Activated CD8-positive, alpha-beta memory T cell treated with anti-CD3 and anti-CD28 coated beads, Interleukin-2, amount 50 U/mL, for 48 hours (primary cell): Measurements from ENCODE around the gene RACGAP1.
A peak's percentile ranks its signal among the peaks of the same experiment; 100 is the strongest.

Source experiments
- DNase-seq: peaks from one replicate; pipeline ENCODE4 v3.0.0-alpha.2; 2020

Gene RACGAP1

DNA sequence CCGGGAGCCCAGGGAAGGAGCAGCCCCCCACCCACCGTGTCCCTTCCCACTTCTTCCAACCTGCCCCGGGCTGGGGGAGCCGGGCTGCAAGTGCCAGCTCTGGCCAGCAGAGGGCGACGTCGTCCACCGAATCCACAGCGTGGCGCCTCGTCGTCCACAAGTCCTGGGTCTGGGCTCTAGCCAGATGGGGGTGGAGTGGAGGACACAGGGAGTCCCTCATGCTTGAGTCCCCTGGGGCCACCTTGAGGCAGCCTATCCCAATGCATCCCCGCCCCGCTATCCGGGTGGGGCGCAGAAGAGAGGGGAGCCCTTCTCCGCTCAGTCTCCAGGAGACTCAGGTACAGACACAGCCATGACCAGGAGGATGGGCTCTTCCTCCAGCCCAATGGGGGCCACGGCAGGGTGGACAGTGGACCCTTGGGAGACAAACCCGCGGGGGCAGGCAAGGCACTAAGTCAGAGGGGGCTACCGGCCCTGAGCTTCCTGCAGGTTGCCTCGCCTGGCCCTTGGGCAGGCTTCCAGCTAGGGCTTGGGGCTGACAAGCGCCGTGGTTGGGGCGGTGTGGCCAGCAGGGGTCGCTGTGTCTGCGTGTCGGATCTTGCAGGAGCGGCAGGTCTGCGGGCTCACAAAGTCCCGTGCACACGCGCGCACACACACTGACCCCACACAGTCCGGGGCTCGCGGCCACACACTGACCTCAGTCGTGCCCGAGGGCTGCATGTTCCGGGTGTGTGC, 58.1 kb downstream of the RACGAP1 start:
- peak; percentile 100 for DNase-seq

DNA sequence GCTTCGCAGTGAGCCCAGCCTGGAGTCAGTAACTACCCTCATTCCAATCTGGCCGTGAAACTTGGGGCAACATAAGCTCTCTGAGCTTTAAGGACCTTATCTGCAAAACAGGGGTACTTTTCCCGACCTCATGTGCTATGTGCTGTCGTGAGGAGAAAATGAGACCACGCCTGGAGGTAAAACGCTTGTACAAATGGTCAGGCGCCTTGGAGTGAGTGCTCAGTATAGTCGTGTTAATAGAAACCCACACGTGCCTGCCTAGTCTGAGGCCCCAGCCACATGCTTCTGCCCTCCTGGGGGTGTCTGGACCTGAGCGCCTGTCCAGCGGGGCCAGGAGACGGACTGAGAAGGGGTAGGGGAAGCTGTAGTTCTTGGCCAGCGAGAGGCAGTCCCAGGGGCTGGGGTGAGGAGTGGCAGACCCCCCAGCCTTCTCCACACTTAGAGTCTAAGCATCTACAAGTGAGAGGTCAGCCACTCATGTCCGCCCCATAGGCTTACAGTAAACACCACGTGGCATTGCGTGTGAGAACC, 58.7 kb downstream of the RACGAP1 start:
- DNase-seq = no peak

DNA sequence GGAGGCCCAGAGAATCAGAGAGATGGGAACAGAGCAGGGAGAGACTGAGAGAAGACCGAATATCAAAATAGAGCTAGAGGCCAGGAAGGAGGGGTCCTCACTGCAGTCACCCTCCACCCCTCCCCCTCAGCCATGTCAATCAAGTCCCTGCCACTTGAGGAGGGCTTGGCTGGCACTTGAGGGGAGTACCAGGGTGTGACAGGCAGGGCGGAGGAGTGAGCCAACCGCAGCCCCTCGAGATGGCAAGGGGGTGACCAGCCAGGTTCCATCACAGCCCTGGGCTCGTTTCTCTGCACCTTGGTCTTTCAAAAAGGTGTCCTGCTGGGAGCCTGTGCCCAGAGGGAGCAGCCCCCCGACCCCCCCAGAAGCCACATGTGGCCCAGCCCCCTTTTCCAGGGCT, 59.5 kb downstream of the RACGAP1 start:
- no peak for DNase-seq

DNA sequence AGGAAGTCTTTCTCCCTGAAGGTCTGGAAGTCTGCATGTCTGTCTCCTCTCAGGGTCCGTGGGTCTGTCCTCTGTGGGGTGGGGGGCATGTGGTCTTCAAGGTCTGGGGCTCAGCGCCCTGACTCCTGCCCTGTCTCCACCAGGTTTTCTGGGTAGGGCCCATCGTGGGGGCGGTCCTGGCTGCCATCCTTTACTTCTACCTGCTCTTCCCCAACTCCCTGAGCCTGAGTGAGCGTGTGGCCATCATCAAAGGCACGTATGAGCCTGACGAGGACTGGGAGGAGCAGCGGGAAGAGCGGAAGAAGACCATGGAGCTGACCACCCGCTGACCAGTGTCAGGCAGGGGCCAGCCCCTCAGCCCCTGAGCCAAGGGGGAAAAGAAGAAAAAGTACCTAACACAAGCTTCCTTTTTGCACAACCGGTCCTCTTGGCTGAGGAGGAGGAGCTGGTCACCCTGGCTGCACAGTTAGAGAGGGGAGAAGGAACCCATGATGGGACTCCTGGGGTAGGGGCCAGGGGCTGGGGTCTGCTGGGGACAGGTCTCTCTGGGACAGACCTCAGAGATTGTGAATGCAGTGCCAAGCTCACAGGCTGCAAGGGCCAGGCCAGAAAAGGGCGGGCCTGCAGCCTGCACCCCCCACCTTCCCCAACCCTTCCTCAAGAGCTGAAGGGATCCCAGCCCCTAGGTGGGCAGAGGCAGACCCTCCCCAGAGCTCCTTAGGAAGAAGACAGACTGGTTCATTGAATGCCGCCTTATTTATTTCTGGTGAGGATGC, 60.3 kb downstream of the RACGAP1 start:
- DNase-seq = no peak

DNA sequence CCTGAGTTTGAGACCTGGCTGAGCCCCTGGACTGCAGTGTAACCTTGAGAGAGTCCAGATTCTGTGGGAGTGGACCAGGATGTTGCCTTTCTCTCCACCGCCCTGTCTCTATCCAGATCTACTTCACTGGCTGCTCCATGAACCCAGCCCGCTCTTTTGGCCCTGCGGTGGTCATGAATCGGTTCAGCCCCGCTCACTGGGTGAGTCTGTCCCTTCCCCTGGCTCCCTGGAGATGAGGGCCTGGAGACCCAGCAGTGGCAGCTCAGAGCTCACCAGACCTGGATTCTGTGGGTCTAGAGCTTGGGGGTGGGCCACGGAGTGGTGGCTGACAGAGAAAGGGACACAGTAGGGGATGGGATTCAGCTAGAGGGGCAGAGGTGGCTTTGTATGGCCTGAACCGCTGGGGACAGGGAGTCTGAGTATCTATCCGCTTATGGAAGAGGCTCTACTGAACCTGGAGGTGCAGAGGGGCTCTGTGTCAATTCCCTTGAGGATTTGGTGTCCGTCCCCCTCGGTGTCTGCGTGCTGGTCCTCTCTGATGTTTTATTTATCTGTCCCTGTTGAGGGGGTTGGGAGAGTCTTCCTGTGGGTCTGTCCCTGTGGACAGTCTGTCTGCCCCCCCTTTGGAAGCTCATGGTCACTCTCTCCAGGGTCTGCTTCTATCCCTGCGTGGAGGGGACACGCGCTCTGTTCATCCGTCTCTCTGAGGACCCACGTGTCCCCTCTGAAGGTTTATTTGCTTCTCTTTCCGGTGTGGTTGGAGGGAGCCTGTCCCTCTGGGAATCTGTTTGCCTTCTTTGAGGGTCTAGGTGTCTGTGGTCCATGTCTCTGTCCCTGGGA, 61.1 kb downstream of the RACGAP1 start:
- DNase-seq = no peak

DNA sequence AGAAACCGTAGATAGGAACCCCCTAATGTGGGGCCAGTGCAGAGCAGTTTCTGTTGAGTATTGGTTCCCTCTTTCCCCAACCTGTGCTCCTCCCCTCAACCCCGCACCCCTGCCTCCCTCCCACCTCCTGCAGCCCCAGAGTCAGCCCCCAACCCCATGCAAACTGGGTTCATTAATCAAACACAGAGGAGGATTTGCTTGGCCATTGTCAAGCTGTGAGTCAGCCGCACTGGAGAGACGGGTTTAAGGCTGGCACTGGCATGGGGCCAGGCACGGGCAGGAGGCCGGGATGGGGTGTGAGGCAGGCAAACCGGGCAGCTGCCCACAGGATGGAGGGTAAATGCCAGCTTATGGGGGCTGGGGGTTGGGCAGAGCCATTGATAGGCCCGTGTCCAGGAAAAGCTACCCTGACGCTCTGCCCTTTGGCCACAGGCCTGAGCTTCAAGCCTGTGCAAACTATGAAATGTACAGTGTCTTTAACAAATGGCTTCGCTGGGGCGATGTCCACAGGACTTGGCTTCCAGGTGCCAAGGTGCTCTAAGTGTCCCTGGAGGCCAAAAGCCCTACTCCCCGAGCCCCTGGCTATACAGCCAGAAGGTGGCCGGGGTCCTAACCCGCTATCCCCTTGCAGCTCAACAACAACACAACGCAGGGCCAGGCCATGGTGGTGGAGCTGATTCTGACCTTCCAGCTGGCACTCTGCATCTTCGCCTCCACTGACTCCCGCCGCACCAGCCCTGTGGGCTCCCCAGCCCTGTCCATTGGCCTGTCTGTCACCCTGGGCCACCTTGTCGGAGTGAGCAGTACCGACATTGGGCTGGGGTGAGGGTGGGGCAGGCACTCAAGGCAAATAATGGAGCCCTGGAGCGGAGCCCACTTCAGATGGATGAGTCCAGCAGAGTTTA, 62.2 kb downstream of the RACGAP1 start:
- no peak for DNase-seq

DNA sequence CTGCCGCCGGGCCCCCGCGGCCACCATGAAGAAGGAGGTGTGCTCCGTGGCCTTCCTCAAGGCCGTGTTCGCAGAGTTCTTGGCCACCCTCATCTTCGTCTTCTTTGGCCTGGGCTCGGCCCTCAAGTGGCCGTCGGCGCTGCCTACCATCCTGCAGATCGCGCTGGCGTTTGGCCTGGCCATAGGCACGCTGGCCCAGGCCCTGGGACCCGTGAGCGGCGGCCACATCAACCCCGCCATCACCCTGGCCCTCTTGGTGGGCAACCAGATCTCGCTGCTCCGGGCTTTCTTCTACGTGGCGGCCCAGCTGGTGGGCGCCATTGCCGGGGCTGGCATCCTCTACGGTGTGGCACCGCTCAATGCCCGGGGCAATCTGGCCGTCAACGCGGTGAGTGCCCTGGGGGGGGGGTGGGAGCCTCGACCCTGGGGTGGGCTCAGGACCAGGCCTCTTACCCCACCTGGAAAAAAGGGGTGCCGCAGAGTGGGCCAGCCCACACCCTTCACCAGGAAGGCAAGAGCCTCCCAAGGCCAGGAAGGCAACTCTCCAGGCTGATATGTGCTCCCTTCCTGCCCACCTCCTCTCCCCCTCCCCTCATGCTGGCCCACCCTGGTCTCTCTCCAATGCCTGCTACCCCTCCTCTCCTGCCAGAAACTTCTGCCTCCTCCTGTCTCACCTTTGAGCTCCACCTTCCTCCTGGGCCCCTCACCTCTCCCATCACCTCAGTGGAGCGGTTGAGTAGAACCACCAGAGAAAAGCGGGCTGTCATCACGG, 63.1 kb downstream of the RACGAP1 start:
- DNase-seq = no peak

GRCh38 chr12:49961111-49961922, 64.0 kb downstream of the RACGAP1 start, which contains the start of gene AQP5:
AQP5 (plus strand) TSS chr12:49961872; CDS start chr12:49962018, 146 bp downstream.
- DNase-seq = no peak

- no peak for DNase-seq
Observed at GRCh38 chr12:49960474-49961110, 64.7 kb downstream of the RACGAP1 start.

- no peak for DNase-seq
Observed at GRCh38 chr12:49959685-49960473, 65.4 kb downstream of the RACGAP1 start.

DNA sequence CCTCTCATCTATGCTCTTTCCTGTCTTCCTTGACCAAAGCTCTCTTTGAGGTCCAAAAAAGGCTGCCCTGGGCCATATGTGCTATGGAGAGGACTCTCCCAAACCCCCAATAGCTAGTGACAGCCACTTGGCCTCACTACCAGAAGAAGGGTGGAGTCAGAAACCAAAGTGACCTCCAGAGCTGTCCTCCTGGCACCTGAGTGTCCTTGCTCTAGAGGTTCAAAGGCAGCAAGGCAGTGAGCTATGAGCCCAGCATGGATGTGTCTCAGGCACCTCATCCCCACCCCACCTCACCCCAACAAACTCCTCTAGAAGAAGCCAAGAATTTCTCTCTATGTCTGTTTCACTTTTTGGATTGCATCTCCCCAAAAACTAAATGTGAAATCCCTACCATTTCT, 67.7 kb downstream of the RACGAP1 start:
- DNase-seq = no peak

DNA sequence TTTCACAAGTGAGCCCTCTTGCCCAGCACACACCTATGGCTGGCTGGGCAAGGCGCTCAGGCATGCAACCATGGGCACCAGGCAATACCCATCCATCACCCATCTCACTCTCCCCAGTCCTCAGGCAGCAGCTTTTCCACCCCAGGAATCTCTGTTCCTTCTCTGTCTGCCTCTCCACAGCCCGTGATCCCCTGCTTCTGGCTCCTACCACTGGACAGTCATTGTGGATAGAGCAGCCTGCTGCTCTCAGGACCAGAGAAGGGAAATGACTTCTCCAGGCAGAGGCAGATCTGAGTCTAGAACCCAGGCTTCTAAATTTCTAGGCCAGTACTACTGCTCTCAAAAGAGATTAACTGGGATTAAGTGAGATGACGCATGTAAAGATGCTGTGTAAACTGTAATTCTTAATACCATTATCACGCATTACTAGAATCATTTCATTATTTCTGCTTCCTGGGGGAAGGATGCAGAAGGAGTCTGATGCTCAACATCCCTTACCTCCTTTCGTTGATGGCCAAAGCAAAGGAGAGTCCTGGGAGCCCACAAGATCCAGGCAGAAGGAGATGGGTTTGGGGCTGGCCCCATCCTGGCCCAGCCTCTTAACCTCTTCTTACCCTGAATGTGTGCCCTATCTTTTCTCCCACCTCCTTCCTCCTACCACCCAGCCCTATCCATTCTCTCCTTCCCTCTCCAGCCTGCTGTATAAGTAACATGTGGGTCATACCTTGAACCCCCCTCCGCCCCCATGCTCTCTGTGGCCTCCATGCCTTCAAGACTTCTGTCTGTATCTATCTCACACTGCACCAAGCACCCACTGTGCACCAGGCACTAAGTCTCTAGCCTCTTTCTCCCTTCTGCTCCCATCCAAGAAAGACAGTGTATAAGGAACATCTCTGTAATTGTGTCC, 68.4 kb downstream of the RACGAP1 start:
- no peak for DNase-seq

- no peak for DNase-seq
Observed at GRCh38 chr12:49955899-49956662, 69.2 kb downstream of the RACGAP1 start.

DNA sequence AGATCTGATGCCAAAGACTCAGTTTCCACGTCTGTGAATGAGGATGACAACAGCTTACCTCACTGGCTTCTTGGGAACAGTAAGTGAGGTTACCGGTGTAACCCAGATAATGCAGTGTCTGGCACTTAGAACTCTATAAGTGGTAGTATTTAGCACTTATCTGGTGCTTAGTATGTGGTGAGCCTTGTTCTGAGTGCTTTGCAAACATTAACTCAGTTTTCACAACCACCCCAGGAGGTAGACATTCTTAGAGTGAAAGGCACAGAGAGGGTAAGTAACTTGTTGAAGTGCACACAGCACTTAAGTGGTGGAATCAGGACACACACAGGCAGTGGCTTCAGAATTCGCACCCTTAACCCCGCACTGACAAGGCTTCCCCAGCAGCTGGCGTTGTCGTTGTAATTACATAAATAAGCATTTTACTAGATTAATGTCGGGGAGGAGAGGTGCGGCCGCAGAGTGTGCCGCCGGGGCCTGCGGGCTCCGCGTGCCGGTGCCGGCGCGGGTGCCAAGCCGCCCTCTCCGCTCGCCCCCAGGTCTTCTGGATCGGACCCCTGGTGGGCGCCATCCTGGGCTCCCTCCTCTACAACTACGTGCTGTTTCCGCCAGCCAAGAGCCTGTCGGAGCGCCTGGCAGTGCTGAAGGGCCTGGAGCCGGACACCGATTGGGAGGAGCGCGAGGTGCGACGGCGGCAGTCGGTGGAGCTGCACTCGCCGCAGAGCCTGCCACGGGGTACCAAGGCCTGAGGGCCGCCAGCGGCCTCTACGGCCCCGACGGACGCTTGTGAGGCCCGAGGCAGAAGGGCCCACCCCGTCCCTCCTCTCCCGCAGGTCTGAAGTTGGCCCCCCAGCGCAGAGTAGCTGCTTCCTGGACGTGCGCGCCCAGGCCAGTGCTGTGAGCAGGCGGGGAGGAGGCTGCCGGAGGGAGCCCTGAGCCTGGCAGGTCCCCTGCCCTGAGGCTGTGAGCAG, 70.1 kb downstream of the RACGAP1 start:
- DNase-seq = no peak

DNA sequence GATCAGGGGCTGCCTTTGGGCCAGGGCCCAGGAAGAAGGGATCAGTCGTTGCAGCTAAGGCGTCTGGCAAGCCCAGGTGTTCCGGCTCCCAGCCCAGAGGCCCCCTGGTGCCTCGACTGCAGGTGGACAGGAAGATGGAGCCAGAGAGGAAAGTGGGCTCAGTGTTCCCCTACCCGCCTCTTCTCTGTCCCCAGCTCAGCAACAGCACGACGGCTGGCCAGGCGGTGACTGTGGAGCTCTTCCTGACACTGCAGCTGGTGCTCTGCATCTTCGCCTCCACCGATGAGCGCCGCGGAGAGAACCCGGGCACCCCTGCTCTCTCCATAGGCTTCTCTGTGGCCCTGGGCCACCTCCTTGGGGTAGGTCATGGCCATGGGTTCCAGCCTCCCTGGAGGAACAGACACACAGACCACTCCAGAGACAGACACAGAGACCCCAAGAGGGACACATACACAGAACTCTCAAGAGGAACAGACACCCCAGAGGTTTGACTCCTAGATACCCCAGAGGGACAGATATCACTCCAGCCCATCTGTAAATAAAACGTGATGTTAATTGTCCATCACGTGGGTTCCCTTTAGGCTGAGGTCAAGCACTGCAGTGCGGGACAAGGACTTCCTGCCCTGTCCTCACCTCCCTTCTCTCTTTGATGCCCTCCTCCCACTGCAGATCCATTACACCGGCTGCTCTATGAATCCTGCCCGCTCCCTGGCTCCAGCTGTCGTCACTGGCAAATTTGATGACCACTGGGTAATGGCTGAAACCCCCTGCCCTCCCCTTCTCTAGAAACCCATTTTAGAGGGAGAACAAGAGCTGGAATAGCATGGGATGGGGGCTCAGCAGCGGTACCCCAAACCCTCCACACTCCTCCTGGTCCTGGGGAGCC, 71.1 kb downstream of the RACGAP1 start:
- no peak for DNase-seq
